Activated CD4-positive, alpha-beta T cell treated with anti-CD3 and anti-CD28 coated beads, Interleukin-2, amount 50 U/mL, for 1 hour (primary cell): ENCODE data around the gene FBXO48.
"Not testable (repeated sequence)": the region's sequence is repeated elsewhere in the genome, so short reads cannot be mapped to it uniquely, and the experiment has no call there.

Experiments used
- DNase-seq: peaks from one replicate; pipeline ENCODE4 v3.0.0-alpha.2; 2020

FBXO48 gene

DNA sequence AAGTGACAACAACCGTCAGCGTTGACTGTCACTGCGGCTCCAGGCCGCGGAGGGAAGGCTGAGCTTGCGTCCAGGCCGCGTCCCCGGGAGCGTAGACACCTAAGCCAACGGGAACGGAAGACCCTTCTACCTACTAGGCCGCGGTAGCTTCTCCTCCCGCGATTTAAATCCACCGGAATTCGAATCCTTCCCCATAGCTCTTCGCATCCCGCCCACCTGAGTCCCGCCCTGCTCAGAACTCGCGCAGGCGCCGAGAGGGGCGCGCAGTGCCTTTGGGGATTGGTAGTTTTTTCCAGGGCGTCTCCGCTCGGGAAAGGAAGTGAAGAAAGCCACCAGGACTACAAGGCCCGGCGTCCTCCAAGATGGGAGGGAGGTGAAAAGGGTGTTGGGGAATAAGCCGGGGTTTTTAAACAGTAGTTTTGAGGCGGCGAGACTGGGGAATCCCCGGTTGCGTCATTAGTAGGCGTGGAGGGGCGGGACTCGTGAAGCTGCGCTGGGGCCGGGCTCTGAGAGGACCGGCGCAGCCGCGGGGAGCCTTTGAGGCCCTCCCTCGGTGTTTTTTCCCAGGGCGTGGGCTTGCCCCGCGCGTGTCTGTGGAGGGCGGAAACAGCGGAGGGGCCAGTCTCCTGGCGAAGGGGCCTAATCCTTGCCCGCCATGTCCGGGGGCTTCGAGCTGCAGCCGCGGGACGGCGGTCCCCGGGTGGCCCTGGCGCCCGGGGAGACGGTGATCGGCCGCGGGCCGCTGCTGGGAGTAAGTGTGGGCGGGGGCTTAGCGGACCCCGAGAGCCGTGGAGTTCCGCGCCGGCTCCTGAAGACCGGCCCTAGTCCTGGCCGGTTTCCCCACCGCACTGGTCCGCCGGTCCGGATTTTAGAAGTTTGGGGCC is at the start of gene FBXO48, which contains the start of gene APLF:
Gene FBXO48, minus strand, starts transcription at position 218 of the 884 bp plus-strand sequence. CDS start 2,149 bp downstream, outside the sequence.
Gene APLF, plus strand, starts transcription at position 509 of the 884 bp plus-strand sequence. Its CDS starts 147 bp downstream, at position 656.
- peak; percentile 98 for DNase-seq

- no peak for DNase-seq
Measured at GRCh38 chr2:68516051-68516955, 49.2 kb upstream of the FBXO48 start.

GRCh38 chr2:68514316-68514929 is 47.3 kb upstream of the FBXO48 start:
- DNase-seq = no peak

DNA sequence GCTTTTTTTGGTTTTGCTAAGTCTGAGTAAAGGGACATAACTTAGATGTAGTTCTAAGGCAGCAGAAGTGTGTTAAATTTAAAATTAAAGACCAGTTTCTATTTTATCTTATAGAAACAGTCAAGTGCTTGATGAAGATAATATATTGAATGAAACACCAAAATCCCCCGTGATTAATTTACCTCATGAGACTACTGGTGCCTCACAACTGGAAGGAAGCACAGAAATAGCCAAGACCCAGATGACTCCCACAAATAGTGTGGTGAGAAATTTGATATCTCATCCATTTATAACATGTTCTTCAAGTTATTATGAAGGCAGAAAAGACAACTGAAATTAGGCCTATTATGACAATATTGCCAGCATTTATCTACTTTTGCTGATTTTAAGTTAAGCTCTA is 45.9 kb upstream of the FBXO48 start:
- no peak for DNase-seq

GRCh38 chr2:68512326-68512725 is 45.2 kb upstream of the FBXO48 start:
- no peak for DNase-seq

- DNase-seq = no peak
Measured at GRCh38 chr2:68506170-68506569, 39.1 kb upstream of the FBXO48 start.

DNA sequence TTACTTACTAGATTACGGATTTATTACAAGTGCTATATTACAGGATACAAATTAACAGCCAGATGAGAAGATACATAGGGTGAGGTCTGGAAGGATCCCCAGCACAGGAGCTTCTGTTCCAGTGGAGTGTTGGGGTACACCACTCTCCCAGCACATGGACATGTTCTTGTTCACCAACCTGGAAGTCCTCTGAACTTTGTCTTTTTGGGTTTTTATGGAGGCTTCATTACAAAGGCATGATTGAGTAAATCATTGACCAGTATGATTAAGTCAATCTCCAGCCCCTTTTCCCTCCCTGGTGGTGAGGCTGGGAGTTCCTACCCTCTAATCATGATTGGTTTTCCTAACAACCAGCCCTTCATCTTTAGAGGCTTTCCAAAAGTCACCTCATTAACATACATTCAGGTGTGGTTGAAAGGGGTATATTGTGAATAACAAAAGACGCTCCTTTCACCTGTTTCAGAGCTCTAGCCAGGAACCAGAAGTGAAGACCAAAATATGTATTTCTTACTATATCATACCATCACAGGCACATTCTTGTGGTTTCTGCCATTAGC is 38.6 kb upstream of the FBXO48 start:
- no peak for DNase-seq

DNA sequence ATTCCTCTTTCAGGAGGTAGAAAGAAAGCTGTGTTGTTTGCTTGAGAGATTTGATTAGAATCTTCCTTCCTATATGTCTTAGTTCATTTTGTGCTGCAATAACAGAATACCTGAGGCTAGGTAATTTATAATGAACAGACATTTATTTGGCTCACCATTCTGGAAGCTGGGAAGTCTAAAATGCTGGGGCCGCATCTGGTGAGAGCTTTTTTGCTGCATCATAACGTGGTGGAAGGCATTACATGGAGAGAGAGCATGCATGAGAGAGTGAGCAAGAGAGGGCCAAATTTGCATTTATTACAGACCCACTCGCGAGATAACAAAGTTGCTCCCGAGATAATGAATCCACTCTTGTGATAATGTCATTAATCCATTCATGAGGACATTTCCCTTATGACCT is 34.7 kb upstream of the FBXO48 start:
- no peak for DNase-seq

DNA sequence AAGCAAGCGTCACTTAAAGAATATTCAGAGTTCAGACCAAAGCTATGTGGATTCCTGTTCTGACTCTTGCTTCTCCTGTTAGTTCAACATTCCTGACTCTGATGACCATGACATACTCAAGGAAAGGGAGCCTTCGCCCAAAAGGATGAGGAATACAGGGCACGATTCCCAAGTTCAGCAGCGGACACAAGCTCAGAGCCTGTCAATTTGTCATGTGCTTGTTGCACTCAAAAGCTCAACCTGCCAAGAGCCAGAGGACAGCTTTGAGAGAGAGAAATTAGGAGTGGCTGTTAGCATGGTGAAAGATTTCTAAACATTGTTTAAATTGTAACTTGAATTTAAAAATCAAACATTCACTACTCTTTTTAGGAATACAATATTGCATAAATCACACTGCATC is 33.6 kb upstream of the FBXO48 start:
- DNase-seq = no peak

- no peak for DNase-seq
Measured at GRCh38 chr2:68499133-68499532, 32.0 kb upstream of the FBXO48 start.

GRCh38 chr2:68491582-68491981 is 24.5 kb upstream of the FBXO48 start:
- no peak for DNase-seq

- no peak for DNase-seq
Measured at GRCh38 chr2:68489282-68489681, 22.2 kb upstream of the FBXO48 start.

GRCh38 chr2:68488605-68489004 is 21.5 kb upstream of the FBXO48 start:
- not testable (repeated sequence) for DNase-seq

DNA sequence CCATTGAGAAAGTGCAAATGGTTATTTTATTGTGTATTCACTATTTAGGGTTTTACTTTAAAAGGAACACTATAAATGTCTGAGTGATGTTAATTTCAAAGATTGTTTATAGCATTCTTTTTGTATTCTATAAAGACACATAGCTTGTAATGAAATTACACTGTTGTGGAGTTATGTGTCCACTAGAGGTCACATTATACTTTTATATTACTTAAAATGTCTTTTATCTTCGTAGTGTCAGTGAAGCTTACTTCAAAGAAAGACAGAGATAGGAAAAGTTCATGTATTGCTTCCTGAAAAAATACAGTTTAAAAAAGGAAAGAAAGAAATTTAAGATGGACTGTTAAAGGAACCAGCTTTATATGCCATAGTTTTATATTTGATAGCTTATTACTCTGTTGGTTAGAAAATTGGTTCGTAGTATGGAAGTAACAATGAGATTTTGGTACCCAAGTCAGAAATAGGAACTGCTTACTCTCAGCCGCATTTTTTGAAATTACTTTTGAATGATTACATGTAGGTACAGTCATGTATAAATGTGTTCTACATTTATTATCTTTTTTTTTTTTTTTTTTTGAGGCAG is 20.8 kb upstream of the FBXO48 start:
- no peak for DNase-seq

GRCh38 chr2:68483011-68483410 is 15.9 kb upstream of the FBXO48 start:
- DNase-seq = no peak

GRCh38 chr2:68482296-68482820 is 15.3 kb upstream of the FBXO48 start:
- no peak for DNase-seq

DNA sequence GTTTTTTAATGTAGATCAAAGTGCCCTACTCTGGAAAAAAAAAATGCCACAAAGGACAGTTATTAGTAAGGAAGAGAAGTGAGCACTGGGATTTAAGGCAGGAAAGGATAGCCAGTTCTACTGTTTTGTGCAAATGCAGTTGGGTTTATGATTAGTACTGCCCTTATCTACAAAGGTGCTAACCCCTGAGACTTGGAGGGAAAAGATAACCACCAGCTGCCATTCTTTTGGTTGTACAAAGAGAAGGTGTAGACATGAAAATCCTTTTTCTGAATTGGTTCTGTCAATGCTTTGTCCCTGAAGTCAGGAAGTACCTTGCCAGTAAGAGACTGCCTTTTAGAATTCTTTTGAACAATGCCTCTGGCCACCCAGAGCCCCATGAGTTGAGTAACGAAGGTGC is 11.6 kb upstream of the FBXO48 start:
- DNase-seq = no peak

GRCh38 chr2:68476454-68476853 is 9.4 kb upstream of the FBXO48 start:
- no peak for DNase-seq

- DNase-seq = no peak
Measured at GRCh38 chr2:68475576-68475975, 8.5 kb upstream of the FBXO48 start.

- DNase-seq = no peak
Measured at GRCh38 chr2:68475110-68475509, 8.0 kb upstream of the FBXO48 start.

- no peak for DNase-seq
Measured at GRCh38 chr2:68472796-68473414, 5.8 kb upstream of the FBXO48 start.

DNA sequence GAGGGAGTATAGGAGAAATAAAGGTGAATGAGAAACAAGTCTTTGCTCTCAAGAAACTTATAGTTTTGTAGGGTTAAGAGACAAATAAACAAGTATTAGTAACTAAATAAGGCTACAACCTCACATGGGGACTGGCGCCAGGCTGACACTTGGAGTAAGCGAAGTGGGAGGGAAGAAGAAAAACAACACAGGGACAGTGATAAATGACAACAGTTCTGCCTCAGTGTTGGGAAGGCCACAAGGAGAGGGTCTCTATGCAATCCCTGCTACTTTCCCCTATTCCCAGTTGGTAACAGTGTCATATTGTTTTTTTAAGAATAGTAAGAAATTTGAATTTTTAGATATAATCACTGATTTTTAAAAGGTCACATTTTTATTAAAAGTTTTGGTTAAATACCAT is 4.3 kb upstream of the FBXO48 start:
- no peak for DNase-seq
